MG63 (cell line): ENCODE results near the gene NAT16. TPM values are rescaled to one million over a fixed set of nuclear protein-coding genes. Genes with fewer than 3 reads are reported as not detected.

Experiments used
- DNase-seq: peaks from one replicate; pipeline ENCODE4 v3.0.0-alpha.2; 2020
- H3K27me3 ChIP-seq: fragments of 250-450 bp; sonication (Bioruptor Pico); 2 replicates; pipeline ENCODE4 v1.5.1; 2020; ENCODE audit warnings: mild to moderate bottlenecking, moderate library complexity
- H3K36me3 ChIP-seq: fragments of 250-450 bp; sonication (Bioruptor Pico); 2 replicates; pipeline ENCODE4 v1.5.1; 2020; ENCODE audit warnings: mild to moderate bottlenecking, moderate library complexity
- H3K4me3 ChIP-seq: fragments of 250-450 bp; sonication (Bioruptor Pico); 2 replicates; pipeline ENCODE4 v1.5.1; 2020; ENCODE audit warnings: mild to moderate bottlenecking, moderate library complexity
- H3K9me3 ChIP-seq: fragments of 250-450 bp; sonication (Bioruptor Pico); 2 replicates; pipeline ENCODE4 v1.5.1; 2020; ENCODE audit warnings: mild to moderate bottlenecking, moderate library complexity
- total RNA-seq: library from RNA; depleted of rRNA; stranded (reverse); fragments of >200 nt; shearing (Covaris generic); gene quantifications from 2 replicates; pipeline ENCODE4 v1.2.3, GENCODE V29; 2014; ENCODE audit warnings: low replicate concordance; rRNA removed

NAT16 gene
- not detected in 2 replicates for total RNA-seq

DNA sequence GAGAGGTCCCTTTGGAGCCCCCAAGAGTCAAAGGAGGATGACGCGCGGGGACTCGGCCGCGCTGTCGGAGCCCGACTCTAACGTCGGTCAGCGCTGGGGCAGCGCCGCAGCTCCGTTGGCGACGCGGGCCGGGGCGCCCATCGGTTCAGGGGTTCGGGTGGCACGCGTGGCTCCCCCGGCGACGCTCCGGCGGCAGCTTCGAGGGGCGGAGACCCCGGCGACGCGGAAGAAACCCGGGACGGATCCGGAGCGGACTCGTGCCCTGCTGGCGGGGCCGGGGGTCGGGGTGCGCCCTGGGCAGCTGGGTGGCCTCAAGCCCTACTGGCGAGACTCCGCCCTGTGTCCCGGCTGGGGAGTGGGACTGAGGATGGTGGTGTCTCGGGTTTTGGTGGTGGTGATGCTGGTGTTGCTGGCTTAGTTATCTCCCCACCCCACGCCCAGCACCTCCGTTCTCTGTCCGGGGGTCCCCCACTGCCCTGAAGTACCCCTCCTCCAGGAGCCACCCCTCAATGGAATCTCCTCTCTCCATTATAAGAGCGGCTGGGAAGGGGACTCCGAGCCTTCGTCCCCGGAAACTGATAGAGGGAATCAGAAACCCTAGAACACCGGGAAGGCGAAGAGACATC is at the start of gene NAT16:
NAT16 (minus strand) TSS at position 164 of the 626 bp plus-strand sequence. CDS start 5,486 bp downstream, outside the sequence.
- H3K27me3 ChIP-seq: no peaks in the 10 kb centered on the region
- no peak for DNase-seq
- no peaks in the 10 kb centered on the region for H3K9me3 ChIP-seq
- no peak within 1 kb of the TSS for H3K4me3 ChIP-seq
- H3K36me3 ChIP-seq: no peaks in the 10 kb centered on the region

DNA sequence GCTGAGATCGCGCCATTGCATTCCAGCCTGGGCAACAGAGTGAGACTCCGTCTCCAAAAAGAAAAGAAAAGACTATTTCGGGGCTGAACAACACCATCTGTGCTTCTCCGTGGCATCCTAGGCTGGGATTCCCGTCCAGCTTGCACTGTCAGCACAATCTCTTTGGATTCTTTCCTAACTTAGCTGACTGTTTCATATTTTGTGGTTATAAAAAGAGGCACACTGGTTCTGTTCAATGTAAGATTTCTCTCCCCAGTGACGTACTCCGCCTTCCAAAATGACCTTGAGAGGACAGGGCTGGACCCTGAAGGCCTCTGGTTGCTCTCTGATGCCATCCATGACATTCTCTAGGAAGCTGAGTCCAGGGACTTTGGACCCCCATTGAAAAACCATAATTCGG is 46.6 kb upstream of the NAT16 start:
- DNase-seq: no peak
- no peaks in the 10 kb centered on the region for H3K27me3 ChIP-seq
- no peaks in the 10 kb centered on the region for H3K36me3 ChIP-seq
- H3K9me3 ChIP-seq: no peaks in the 10 kb centered on the region
- H3K4me3 ChIP-seq: no peak overlapping the region

DNA sequence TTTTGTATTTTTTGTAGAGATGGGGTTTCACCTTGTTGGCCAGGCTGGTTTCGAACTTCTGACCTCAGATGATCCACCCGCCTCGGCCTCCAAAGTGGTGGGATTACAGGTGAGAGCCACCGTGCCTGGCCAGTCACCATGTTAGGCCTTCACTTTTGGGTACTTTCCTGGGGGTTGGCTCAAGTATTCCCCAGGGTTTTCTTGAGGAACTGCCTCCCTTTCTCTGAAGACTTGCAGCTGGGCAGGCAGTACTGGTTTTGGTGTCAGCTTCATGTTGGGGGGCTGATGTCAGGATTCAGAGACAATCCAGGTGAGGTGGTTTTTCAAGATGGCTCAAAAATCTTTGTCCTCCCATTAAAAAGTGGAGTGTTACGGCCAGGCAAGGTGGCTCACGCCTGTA is 45.6 kb upstream of the NAT16 start:
- no peaks in the 10 kb centered on the region for H3K36me3 ChIP-seq
- H3K9me3 ChIP-seq: no peaks in the 10 kb centered on the region
- no peak for DNase-seq
- no peaks in the 10 kb centered on the region for H3K27me3 ChIP-seq
- no peak overlapping the region for H3K4me3 ChIP-seq

DNA sequence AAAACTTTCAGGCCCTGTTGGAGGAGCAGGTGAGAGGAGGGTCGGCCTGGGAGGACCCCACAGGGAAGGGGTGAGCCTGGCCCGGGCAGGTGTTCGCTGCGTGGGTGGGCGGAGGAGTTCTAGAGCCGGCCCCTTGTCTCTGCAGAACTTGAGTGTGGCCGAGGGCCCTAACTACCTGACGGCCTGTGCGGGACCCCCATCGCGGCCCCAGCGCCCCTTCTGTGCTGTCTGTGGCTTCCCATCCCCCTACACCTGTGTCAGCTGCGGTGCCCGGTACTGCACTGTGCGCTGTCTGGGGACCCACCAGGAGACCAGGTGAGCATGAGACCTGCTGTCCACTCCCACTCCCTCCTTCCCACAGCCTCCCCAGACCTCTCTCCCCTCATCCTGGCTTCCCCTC is 43.4 kb upstream of the NAT16 start:
- Histone ChIP-seq H3K4me3 (no peak overlapping the region), H3K36me3 (no peaks in the 10 kb centered on the region), H3K27me3 (no peaks in the 10 kb centered on the region), H3K9me3 (no peaks in the 10 kb centered on the region)
- no peak for DNase-seq

DNA sequence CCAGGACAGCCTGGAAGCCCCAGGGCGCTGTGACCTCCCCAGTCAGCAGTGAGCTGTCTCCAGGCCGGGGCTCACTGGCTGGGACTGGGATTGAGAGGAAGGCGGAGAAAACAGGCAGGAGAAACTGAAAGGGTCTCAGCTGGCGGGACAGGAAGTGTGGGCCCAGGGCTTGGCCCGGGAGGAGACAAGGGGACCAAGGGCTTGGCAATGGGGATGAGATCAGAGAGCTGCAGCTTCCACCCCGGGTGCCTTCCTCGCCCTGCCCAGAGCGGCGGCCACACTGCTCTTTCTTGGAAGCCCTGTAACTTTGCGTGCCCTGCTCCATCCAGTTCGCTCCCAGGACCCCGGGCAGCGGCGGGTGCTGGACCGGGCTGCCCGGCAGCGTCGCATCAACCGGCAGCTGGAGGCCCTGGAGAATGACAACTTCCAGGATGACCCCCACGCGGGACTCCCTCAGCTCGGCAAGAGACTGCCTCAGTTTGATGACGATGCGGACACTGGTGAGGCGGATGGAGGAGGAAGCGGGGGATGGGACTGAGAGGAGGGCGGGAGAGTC is 42.3 kb upstream of the NAT16 start:
- Histone ChIP-seq H3K27me3 (no peaks in the 10 kb centered on the region), H3K4me3 (no peak overlapping the region), H3K36me3 (no peaks in the 10 kb centered on the region), H3K9me3 (no peaks in the 10 kb centered on the region)
- DNase-seq: no peak

DNA sequence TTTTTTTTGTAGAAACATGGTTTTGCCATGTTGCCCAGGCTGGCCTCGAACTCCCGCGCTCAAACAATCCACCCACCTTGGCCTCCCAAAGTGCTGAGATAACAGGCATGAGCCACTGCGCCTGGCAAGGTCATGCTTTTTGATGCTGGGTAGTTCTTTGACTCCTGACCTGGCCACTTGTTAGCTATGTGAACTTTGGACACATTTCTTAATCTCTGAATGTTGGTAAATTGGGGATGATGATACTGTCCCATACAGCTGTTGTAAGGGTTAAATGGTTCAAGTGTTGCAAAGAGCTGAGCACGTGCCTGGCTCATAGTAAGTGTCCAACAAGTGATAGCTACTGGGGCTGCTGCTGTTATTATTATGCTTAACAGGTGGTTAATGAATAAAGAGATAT is 40.2 kb upstream of the NAT16 start:
- H3K9me3 ChIP-seq: no peaks in the 10 kb centered on the region
- H3K4me3 ChIP-seq: no peak overlapping the region
- DNase-seq: no peak
- no peaks in the 10 kb centered on the region for H3K27me3 ChIP-seq
- H3K36me3 ChIP-seq: 0 out of 2 replicates have a peak, but pooled peaks cover under 1% of the 10 kb centered on the region

DNA sequence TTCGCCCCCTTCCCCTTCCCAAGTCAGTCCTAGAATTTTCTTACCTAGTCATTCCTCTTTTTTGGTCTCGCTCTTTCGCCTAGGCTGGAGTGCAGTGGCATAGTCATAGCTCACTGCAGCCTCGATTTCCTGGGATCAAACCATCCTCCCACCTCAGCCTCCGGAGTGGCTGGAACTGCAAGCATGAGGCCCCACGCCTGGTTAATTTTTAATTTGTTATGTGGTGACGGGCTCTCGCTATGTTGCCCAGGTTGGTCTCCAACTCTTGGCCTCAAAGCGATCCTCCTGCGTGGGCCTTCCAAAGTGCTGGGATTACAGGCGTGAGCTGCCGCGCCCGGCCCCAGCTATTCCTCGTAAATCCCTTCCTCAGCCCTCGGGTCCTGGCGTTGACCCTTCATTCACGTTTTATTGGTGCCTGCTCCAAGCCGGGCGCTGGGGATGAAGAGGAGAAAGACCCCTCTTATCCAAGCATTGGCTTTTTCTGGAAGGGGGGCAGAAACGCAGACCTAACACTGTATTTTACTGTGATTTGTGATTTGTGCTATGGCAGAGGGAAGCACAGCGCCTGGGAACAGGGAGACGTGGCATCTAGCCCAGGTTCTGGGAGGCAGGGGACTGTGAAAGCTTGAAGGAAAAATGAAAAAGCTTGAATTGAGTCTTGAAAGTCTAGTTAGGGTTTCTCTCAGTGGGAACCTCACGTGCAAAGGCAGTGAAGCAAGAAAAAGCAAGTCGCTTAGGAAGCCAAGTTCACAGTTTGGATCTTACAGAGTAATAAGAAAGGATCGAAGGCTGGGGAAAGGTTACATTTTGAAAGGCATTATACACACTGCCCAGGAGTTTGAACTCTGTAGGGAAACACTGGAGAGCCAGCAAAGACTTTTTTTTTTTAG is 38.4 kb upstream of the NAT16 start:
- Histone ChIP-seq H3K9me3 (no peaks in the 10 kb centered on the region), H3K27me3 (no peaks in the 10 kb centered on the region), H3K4me3 (peak overlapping the region; percentile 84), H3K36me3 (peaks cover 8% of the 10 kb centered on the region)
- DNase-seq: peak; percentile 10

DNA sequence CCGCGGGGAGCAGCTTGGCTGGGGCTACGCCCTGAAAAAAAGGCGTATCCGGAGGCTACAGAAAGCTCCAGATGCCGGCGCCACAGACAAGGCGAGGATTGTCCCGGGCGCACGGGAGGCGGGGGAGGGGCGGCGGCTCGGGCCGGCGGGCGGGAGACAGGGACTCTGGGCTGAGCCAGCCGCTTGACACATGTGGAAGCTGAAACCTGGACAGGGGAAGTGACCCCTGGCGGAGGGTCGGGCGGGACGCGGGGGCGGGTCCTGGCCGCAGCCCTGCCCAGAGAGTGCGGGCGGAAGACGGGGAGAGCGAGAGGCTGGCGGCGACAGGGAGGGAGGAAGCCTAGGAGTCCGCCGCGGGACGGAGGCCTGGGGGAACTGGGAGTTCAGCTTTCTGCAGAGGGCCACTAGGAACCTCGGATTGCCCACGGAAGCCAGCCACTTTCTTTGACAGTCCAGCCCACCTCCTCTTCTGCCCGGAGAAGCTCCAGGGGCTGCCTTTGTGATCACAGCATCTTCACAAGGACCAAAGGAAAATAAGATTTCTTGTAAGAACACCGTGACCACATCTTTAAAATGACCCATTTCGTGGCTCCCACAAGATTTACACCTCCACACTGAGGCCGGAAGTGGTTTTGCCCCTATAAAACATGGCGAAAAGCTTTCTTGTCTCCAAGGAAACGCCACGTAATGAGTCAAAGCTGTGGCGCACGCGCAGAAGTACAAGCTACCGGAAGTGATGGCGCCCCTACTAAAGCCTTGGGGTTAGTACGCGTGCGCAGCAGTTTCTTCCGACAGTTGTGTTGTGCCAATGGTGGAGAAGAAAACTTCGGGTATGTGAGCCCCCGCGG is 37.5 kb upstream of the NAT16 start, which contains the start of the genes PLOD3 and ZNHIT1:
PLOD3 (minus strand) TSS at position 194 of the 848 bp plus-strand sequence. CDS start 307 bp downstream, outside the sequence.
ZNHIT1 (plus strand) TSS at position 778 of the 848 bp plus-strand sequence; CDS start at position 809, 31 bp downstream.
- Histone ChIP-seq H3K9me3 (no peaks in the 10 kb centered on the region), H3K27me3 (no peaks in the 10 kb centered on the region), H3K4me3 (peak within 1 kb of the TSS; percentile 84), H3K36me3 (peaks cover 8% of the 10 kb centered on the region)
- peak; percentile 87 for DNase-seq

DNA sequence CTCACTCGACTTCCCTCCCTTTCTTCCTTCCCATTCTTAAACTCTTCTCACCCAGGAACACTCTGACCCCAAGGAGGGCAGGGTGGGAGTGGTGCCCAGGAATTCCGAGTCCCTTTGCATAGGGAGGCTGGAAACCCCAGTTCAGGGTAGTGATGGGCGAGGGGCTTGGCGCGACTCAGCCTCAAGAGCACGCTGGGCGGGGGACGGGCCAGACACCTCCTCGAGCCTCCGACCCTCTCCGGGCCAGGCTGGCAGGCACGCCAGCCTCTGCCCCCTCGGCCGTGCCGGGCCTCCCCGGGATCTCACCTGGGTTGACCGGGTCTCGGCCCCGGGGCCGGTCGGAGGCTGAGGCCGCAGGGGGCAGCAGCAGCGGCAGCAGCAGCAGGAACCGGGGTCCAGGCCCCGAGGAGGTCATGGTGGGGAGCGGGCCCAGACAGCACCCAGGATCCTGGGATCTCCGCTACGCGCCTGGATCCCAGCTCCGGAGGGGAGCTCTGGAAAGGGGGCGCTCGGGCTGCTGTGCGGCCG is 36.8 kb upstream of the NAT16 start:
- Histone ChIP-seq H3K27me3 (no peaks in the 10 kb centered on the region), H3K9me3 (no peaks in the 10 kb centered on the region), H3K4me3 (peak overlapping the region; percentile 84), H3K36me3 (peaks cover 8% of the 10 kb centered on the region)
- DNase-seq: no peak

DNA sequence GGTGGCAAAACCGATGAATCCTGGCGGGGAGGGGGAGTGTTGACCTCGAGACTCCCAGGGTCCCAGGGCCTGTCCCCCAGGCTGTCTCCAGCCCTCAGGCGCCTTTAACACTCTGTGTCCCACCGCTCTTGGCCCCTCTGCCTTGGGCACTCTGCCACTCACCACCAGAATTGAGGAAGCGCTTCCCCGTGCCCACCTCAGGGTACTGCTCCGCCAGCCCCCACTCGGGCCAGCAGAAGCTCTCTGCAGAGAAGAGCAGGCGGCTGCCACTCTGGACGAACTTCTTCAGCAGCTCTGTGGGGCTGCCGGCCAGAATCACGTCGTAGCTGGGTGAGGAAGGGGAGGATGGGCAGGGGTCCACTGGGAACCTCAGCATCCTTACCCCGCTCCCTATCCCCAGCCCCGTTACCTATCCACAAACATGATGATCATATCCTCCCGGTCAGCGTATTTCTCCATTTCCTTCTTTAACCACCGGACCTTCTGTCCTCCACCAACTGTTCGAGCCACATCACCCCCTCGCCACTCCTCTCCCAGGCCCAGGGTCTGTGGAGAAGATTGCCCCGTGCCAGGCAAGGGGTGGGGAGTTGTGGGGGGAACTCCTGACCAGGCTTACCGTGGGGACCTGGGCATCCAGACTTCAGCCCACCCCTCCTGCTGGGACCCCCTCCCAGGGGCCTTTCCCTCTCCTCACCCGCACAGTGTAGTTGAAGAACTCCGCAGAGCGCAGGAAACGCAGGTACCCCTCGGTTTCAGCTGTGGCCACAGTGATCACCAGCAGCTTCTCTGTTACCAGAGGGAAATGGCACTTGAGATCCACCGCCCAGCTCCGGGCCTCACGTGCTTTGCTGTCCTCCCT is 36.1 kb upstream of the NAT16 start:
- Histone ChIP-seq H3K27me3 (no peaks in the 10 kb centered on the region), H3K9me3 (no peaks in the 10 kb centered on the region), H3K36me3 (peaks cover 8% of the 10 kb centered on the region), H3K4me3 (peak overlapping the region; percentile 84)
- DNase-seq: no peak

DNA sequence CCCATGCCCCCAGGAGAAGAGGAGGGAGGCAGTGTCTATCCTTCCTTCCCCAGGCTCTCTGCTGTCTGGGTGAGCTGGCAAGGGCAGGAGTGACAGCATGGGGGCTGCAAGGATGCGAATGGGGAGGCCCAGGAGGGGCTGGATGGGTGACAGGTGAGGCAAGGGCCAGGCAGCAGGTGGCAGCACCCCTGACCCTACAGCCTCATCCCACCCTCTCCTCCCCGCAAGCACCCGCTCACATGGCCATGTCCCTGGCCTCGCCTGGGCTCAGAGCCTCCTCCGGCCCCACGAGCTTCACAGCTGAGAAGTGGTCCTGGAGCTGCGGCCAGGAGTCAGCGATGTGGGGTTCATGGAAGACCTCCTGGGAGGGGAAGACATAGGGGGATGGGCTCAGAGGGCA is 31.9 kb upstream of the NAT16 start:
- Histone ChIP-seq H3K36me3 (peaks cover 8% of the 10 kb centered on the region), H3K9me3 (no peaks in the 10 kb centered on the region)

DNA sequence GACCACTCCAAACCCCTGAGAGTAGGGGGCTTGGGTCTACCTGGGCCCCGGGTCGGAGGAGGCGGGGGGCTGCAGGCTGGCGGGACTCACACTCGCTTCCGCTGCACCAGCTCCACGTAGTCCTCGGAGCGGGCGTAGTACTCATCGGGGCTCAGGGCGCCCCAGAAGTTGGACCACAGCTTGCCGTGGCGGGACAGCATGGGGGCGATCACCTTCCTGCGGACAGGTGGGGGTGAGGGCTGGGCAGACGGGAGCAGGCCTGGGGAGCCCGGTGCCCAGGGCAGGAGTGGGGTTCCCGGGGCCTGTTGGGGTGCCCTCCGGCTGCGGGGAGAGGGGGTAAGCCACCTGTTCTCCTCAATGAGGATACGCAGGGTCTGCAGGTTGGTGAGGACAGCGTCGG is 31.4 kb upstream of the NAT16 start:
- no peaks in the 10 kb centered on the region for H3K27me3 ChIP-seq
- peaks cover 8% of the 10 kb centered on the region for H3K36me3 ChIP-seq
- DNase-seq: no peak
- no peaks in the 10 kb centered on the region for H3K9me3 ChIP-seq
- H3K4me3 ChIP-seq: no peak overlapping the region

More for the DNA sequence above, 31.9 kb upstream of the NAT16 start:
- DNase-seq: no peak
- H3K4me3 ChIP-seq: no peak overlapping the region
- H3K27me3 ChIP-seq: no peaks in the 10 kb centered on the region

DNA sequence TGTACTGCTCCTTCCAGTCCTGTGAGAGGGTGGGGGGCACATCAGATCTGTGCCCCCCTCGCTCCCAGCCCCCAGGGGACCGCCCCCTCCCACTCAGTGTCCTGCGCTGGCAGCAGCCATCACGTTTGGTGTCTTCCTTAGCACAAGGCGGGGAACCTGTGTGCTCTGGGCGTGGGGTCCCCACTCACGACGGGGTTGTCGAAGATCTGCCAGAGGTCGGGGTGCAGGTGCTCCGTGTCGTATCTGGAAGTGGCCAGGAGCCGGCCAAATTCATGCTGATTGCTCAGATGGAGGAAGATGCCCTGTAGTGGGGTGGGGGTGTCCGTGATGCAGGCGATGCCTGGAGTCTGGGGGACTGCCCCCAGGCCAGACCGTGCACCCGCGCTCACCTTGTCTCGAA is 30.1 kb upstream of the NAT16 start:
- Histone ChIP-seq H3K27me3 (no peaks in the 10 kb centered on the region), H3K36me3 (peaks cover 6% of the 10 kb centered on the region), H3K4me3 (no peak overlapping the region), H3K9me3 (no peaks in the 10 kb centered on the region)
- DNase-seq: no peak

DNA sequence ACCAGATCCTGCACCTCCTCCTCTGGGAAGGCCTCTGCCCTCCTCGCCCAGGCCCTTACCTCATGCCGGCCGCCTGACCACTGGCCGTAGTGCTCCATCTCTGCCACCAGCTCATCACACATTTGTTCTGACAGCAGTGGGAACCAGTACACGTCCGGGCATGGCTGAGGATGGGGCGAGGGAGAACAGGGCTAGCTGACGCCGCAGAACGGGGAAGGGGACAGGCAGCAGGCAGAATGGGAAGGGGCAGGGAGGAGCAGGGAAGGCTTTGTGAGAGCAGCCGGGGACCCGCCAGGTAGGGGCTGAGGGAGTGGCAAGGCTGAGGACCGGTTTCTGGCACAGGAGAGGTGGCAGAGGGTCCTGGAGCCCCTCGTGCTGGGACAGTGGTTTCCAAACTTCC is 28.7 kb upstream of the NAT16 start:
- no peaks in the 10 kb centered on the region for H3K9me3 ChIP-seq
- DNase-seq: no peak
- H3K36me3 ChIP-seq: no peaks in the 10 kb centered on the region
- no peak overlapping the region for H3K4me3 ChIP-seq
- no peaks in the 10 kb centered on the region for H3K27me3 ChIP-seq

DNA sequence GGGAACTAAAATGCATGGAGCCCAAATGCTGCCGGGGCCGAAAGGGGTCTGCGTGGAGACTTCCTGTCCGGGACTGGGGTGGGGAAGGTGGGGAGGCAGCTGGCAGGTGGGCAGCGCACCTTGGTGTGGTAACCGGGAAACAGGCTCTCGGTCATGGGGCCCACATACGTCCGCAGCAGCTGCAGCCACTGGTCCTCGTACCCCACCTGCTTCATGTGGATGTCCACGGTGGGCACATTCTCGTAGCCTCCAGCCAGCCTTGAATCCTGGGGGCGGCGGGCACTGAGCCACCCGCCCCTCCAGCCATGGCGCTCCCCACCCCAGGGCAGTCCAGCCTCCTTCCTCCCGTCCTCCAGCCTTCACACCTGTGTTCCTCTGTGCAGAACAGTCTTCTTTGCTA is 27.4 kb upstream of the NAT16 start:
- Histone ChIP-seq H3K4me3 (no peak overlapping the region), H3K27me3 (no peaks in the 10 kb centered on the region)

More for the DNA sequence above, 27.4 kb upstream of the NAT16 start:
- H3K9me3 ChIP-seq: no peaks in the 10 kb centered on the region
- no peaks in the 10 kb centered on the region for H3K36me3 ChIP-seq
- no peak for DNase-seq
